Osteoblast (primary cell): ENCODE results near the gene PRAC1. TPM values are rescaled to one million over a fixed set of nuclear protein-coding genes. Genes with fewer than 3 reads are reported as not detected.

Experiments used
- DNase-seq: peaks from one replicate; pipeline ENCODE4 v3.0.0; 2011; ENCODE audit warnings: low spot score, mixed read lengths; ENCODE audit not compliant: insufficient read length; ENCODE audit errors: missing footprints
- H2AFZ ChIP-seq: 2 replicates; pipeline ENCODE4 v1.6.0; 2011; ENCODE audit warnings: mild to moderate bottlenecking, low read length
- H3K27ac ChIP-seq: 2 replicates; pipeline ENCODE4 v1.5.1; 2011; ENCODE audit warnings: mild to moderate bottlenecking, low read depth, low read length, moderate library complexity
- H3K27me3 ChIP-seq: 2 replicates; pipeline ENCODE4 v1.6.0; 2012; ENCODE audit warnings: mild to moderate bottlenecking, control low read depth, inconsistent platforms, low read length, moderate library complexity; ENCODE audit not compliant: insufficient read depth
- H3K36me3 ChIP-seq: 2 replicates; pipeline ENCODE4 v1.5.1; 2011; ENCODE audit warnings: mild to moderate bottlenecking, low read length, control low read depth, moderate library complexity; ENCODE audit not compliant: insufficient read depth
- H3K4me1 ChIP-seq: 2 replicates; pipeline ENCODE4 v1.5.1; 2011; ENCODE audit warnings: mild to moderate bottlenecking, low read length, control low read depth, moderate library complexity; ENCODE audit not compliant: insufficient read depth
- H3K4me2 ChIP-seq: 2 replicates; pipeline ENCODE4 v1.6.0; 2011; ENCODE audit warnings: mild to moderate bottlenecking, low read length; ENCODE audit not compliant: insufficient read depth
- H3K4me3 ChIP-seq: fragments of 200-600 bp; sonication (generic); 3 replicates; pipeline ENCODE4 v1.5.1; 2012; ENCODE audit warnings: mild to moderate bottlenecking, low read length, inconsistent platforms; ENCODE audit not compliant: insufficient read depth
- H3K79me2 ChIP-seq: 2 replicates; pipeline ENCODE4 v1.6.0; 2012; ENCODE audit warnings: mild to moderate bottlenecking, low read length, control low read depth, inconsistent platforms; ENCODE audit not compliant: insufficient read depth
- H3K9me3 ChIP-seq: 2 replicates; pipeline ENCODE4 v1.5.1; 2011; ENCODE audit warnings: low read depth, low read length, control low read depth
- H4K20me1 ChIP-seq: 2 replicates; pipeline ENCODE4 v1.6.0; 2012; ENCODE audit warnings: mild to moderate bottlenecking, low read length, control low read depth; ENCODE audit not compliant: insufficient read depth
- total RNA-seq: library from RNA; depleted of rRNA; stranded (reverse); fragments of >200 nt; gene quantifications from 2 replicates; pipeline ENCODE4 v1.2.3, GENCODE V29; 2012
- TF ChIP-seq, protein P1 (sequence below): IDR thresholded peaks from 2 replicates; pipeline ENCODE4 v1.5.1; 2011; ENCODE audit warnings: mild to moderate bottlenecking, low read depth, low read length, moderate library complexity; ENCODE audit errors: extremely low read depth

PRAC1 gene
- total RNA-seq, 1 donor, result not detected

DNA sequence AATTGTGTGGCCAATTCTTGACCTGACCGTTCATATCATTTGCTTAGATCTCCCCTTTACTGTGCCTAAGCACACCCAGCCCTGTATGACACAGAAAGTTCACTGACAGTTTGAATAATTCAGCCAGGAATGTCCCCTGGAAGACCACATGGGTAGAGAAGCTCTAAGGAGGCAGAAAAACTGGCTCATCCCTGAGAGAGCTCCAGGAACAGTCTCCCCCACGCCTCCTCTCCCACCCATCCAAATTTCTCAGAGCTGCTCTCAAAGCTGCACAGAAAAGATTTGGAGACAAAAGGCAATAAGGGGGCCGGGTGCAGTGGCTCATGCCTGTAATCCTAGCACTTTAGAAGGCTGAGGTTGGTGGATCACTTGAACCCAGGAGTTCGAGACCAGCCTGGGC lies 11.2 kb downstream of the PRAC1 start:
- H3K9me3 ChIP-seq, result no peaks in the 10 kb centered on the region
- H3K79me2 ChIP-seq, result no peaks in the 10 kb centered on the region
- H3K27me3 ChIP-seq, result peaks cover 53% of the 10 kb centered on the region
- no peak overlapping the region for H3K27ac ChIP-seq
- no peak for DNase-seq
- no peaks in the 10 kb centered on the region for H3K36me3 ChIP-seq
- TF ChIP-seq, protein P1, sequence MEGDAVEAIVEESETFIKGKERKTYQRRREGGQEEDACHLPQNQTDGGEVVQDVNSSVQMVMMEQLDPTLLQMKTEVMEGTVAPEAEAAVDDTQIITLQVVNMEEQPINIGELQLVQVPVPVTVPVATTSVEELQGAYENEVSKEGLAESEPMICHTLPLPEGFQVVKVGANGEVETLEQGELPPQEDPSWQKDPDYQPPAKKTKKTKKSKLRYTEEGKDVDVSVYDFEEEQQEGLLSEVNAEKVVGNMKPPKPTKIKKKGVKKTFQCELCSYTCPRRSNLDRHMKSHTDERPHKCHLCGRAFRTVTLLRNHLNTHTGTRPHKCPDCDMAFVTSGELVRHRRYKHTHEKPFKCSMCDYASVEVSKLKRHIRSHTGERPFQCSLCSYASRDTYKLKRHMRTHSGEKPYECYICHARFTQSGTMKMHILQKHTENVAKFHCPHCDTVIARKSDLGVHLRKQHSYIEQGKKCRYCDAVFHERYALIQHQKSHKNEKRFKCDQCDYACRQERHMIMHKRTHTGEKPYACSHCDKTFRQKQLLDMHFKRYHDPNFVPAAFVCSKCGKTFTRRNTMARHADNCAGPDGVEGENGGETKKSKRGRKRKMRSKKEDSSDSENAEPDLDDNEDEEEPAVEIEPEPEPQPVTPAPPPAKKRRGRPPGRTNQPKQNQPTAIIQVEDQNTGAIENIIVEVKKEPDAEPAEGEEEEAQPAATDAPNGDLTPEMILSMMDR, result no peak
- H3K4me3 ChIP-seq, result no peak overlapping the region
- no peak overlapping the region for H2AFZ ChIP-seq
- H3K4me1 ChIP-seq, result no peaks in the 10 kb centered on the region
- H4K20me1 ChIP-seq, result no peaks in the 10 kb centered on the region
- H3K4me2 ChIP-seq, result no peak overlapping the region

DNA sequence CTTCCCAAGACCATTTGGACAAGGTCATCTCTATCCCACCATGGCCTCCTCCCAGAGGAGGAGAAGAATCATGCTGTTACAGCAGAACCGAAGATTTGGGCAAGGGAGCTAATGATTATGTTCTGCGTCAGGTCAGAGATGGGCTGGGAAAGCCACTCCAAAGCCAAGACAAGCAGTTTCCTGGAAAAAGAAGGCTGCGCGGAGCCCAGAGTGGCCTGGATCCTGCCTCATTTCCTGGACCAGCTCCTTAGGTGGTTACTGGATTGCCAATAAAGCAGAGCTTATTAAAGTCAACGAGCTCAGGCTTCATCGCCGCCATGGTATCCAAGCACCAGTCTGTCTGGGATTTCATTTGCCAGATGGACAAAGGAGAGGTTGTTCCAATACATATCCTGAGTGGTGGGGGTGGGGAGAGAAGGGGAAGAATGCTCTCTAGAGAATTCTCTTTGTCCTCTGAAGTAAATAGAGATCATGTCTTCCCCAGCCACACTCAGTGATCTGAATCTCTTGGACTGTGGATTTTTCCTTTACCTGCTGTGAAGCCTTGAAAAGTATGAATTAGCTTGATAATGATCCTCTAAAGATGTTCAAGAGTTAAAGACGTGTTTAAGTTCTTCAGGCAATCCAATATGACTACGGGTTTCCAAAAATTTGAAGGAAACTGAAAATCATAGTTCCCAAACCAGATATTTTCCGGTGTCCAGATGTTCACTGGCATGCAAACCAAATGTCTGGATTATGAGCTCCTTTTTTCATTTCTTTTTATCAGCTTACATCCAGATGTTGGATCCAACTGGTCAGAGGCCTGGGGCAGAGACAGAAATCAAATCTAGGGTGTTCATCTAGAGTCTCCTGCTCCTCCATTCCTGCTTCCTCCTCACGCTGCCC lies 17.7 kb downstream of the PRAC1 start:
- H3K4me1 ChIP-seq, result no peaks in the 10 kb centered on the region
- peaks cover 78% of the 10 kb centered on the region for H3K27me3 ChIP-seq
- TF ChIP-seq, protein P1, result no peak
- H3K4me2 ChIP-seq, result no peak overlapping the region
- H3K36me3 ChIP-seq, result no peaks in the 10 kb centered on the region
- no peak overlapping the region for H3K4me3 ChIP-seq
- no peaks in the 10 kb centered on the region for H3K79me2 ChIP-seq
- no peak for DNase-seq
- no peak overlapping the region for H2AFZ ChIP-seq
- H3K27ac ChIP-seq, result no peak overlapping the region
- no peaks in the 10 kb centered on the region for H3K9me3 ChIP-seq
- H4K20me1 ChIP-seq, result no peaks in the 10 kb centered on the region

DNA sequence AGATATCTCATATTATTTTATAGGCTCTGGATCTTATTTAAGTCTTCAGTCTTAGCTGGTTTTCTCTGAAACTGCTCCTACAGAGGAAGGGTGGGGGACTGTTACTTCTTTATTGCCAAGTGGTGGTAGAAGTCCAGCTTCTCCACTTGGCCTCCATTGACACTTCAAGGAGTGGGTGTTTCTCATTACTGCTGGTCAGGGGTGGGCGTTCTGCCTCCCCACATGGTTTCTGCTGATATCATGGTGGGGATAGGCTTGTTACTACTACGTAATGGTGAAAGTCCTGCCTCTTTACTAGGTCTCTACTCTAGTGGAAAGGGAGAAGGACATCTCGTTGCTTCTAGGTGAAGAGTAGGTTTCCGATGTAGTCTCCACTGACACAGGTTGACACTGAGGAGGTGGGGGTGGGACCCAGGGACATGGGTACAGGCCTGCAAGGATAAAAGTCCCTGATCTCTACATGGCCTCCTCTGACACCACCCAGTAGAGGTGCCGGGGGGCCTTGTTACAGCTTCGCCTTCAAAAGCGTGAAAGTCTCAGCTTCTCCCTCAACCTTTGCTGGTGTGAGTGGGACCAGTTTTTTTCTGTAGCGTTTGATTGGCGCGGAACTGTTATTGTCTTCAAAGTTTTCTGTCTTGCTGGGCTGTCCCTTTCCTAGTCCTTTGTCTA lies 20.3 kb downstream of the PRAC1 start:
- no peak overlapping the region for H3K4me2 ChIP-seq
- no peaks in the 10 kb centered on the region for H3K9me3 ChIP-seq
- no peaks in the 10 kb centered on the region for H3K4me1 ChIP-seq
- H2AFZ ChIP-seq, result no peak overlapping the region
- H4K20me1 ChIP-seq, result no peaks in the 10 kb centered on the region
- DNase-seq, result no peak
- no peaks in the 10 kb centered on the region for H3K79me2 ChIP-seq
- no peak overlapping the region for H3K4me3 ChIP-seq
- no peak overlapping the region for H3K27ac ChIP-seq
- TF ChIP-seq, protein P1, result no peak
- H3K27me3 ChIP-seq, result peaks cover 63% of the 10 kb centered on the region
- no peaks in the 10 kb centered on the region for H3K36me3 ChIP-seq

DNA sequence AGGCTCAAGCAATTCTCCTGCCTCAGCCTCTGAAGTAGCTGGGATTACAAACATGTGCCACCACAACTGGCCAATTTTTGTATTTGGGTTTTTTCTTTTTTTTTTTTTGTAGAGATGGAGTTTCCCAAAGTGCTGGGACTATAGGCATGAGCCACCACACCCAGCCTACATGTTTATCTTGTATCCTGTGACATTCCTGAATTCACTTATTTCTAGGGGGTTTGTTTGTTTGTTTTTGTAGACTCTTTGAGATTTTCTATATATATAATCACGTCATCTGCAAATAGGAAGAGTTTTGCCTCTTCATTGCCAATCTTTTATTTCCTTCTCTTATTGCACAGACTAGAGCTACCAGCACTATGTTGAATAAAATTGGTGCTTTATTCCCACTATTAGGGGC lies 29.1 kb downstream of the PRAC1 start:
- H3K27me3 ChIP-seq, result peaks cover 6% of the 10 kb centered on the region
- H3K4me2 ChIP-seq, result no peak overlapping the region
- no peaks in the 10 kb centered on the region for H3K4me1 ChIP-seq
- no peak overlapping the region for H3K4me3 ChIP-seq
- H3K36me3 ChIP-seq, result no peaks in the 10 kb centered on the region
- TF ChIP-seq, protein P1, result no peak
- H4K20me1 ChIP-seq, result no peaks in the 10 kb centered on the region
- H2AFZ ChIP-seq, result no peak overlapping the region
- H3K79me2 ChIP-seq, result no peaks in the 10 kb centered on the region
- H3K27ac ChIP-seq, result no peak overlapping the region
- no peaks in the 10 kb centered on the region for H3K9me3 ChIP-seq
- no peak for DNase-seq
